OCI-LY3 (cell line): ENCODE measurements around the gene DENND1A.

Experiments
- H2AFZ ChIP-seq: fragments of 200-600, 300-600 bp; shearing (Covaris generic); 2 replicates; pipeline ENCODE4 v1.6.0; 2014; ENCODE audit warnings: antibody characterized with exemption, low read depth, low read length
- H3K27ac ChIP-seq: fragments of 200-600, 300-600 bp; sonication (generic); 2 replicates; pipeline ENCODE4 v1.5.1; 2014; ENCODE audit warnings: mild to moderate bottlenecking, low read length, moderate library complexity, mixed read lengths
- H3K27me3 ChIP-seq: fragments of 200-600, 300-600 bp; sonication (generic); 2 replicates; pipeline ENCODE4 v1.6.1; 2014; ENCODE audit warnings: low read depth, low read length, mixed read lengths
- H3K36me3 ChIP-seq: fragments of 200-600, 300-600 bp; sonication (generic); replicated peaks from 2 replicates; pipeline ENCODE3; 2014; ENCODE audit warnings: low read depth, low read length, mixed read lengths
- H3K4me1 ChIP-seq: fragments of 300-600, 200-600 bp; sonication (generic); 2 replicates; pipeline ENCODE4 v1.6.1; 2014; ENCODE audit warnings: low read length, mixed read lengths
- H3K4me2 ChIP-seq: fragments of 200-600, 300-600 bp; sonication (generic); 2 replicates; pipeline ENCODE4 v1.6.1; 2014; ENCODE audit warnings: low read length, mixed read lengths
- H3K4me3 ChIP-seq: fragments of 300-600, 200-600 bp; sonication (generic); 2 replicates; pipeline ENCODE4 v1.5.1; 2014; ENCODE audit warnings: antibody characterized with exemption, mild to moderate bottlenecking, low read length, moderate library complexity
- H3K79me2 ChIP-seq: fragments of 300-600, 200-600 bp; shearing (Covaris generic); 2 replicates; pipeline ENCODE4 v1.6.1; 2014; ENCODE audit warnings: mild to moderate bottlenecking, low read length, mixed read lengths
- H3K9ac ChIP-seq: fragments of 300-600, 200-600 bp; shearing (Covaris generic); 2 replicates; pipeline ENCODE4 v1.6.0; 2014; ENCODE audit warnings: mild to moderate bottlenecking, low read length, moderate library complexity
- H3K9me3 ChIP-seq: fragments of 200-600, 300-600 bp; shearing (Covaris generic); 2 replicates; pipeline ENCODE4 v1.6.1; 2014; ENCODE audit warnings: low read length, mixed read lengths; ENCODE audit not compliant: insufficient read depth
- H4K20me1 ChIP-seq: fragments of 200-600, 300-600 bp; sonication (generic); 2 replicates; pipeline ENCODE4 v1.6.1; 2016; ENCODE audit warnings: low read length, mixed read lengths; ENCODE audit not compliant: insufficient read depth
- CTCF ChIP-seq: fragments of 200-600, 300-600 bp; sonication (generic); IDR thresholded peaks from 2 replicates; pipeline ENCODE4 v1.5.1; 2014; ENCODE audit warnings: antibody characterized with exemption, low read length, low read depth
- EZH2phosphoT487 ChIP-seq: fragments of 200-600 bp; shearing (Covaris generic); IDR thresholded peaks from 2 replicates; pipeline ENCODE4 v1.6.1; 2018; ENCODE audit warnings: antibody characterized with exemption, mixed run types, low read depth

DENND1A gene

GRCh38 chr9:123406016-123406415 is 523.9 kb downstream of the DENND1A start:
- Histone ChIP-seq H4K20me1 (no peaks in the 10 kb centered on the region), H3K27ac (no peak overlapping the region), H3K4me2 (no peak overlapping the region), H3K9ac (no peak overlapping the region), H3K9me3 (no peaks in the 10 kb centered on the region), H3K79me2 (no peaks in the 10 kb centered on the region), H2AFZ (no peak overlapping the region), H3K27me3 (no peaks in the 10 kb centered on the region), H3K4me1 (no peaks in the 10 kb centered on the region), H3K4me3 (no peak overlapping the region), H3K36me3 (peaks cover 10% of the 10 kb centered on the region)
- no peak for TF ChIP-seq CTCF
- no peak for TF ChIP-seq EZH2phosphoT487

GRCh38 chr9:123402981-123403509 is 526.9 kb downstream of the DENND1A start:
- TF ChIP-seq EZH2phosphoT487 = no peak
- Histone ChIP-seq H3K27me3 (no peaks in the 10 kb centered on the region), H3K79me2 (no peaks in the 10 kb centered on the region)

GRCh38 chr9:123401879-123402513 is 527.9 kb downstream of the DENND1A start:
- no peaks in the 10 kb centered on the region for H4K20me1 ChIP-seq
- H3K9ac ChIP-seq = no peak overlapping the region
- no peaks in the 10 kb centered on the region for H3K79me2 ChIP-seq
- H3K9me3 ChIP-seq = no peaks in the 10 kb centered on the region
- peaks cover 15% of the 10 kb centered on the region for H3K36me3 ChIP-seq
- no peak overlapping the region for H3K4me3 ChIP-seq
- no peak overlapping the region for H3K27ac ChIP-seq
- no peak overlapping the region for H3K4me2 ChIP-seq
- TF ChIP-seq EZH2phosphoT487 = no peak
- TF ChIP-seq CTCF = peak; percentile 52
- no peak overlapping the region for H2AFZ ChIP-seq
- no peaks in the 10 kb centered on the region for H3K27me3 ChIP-seq
- no peaks in the 10 kb centered on the region for H3K4me1 ChIP-seq

More at GRCh38 chr9:123402981-123403509, 526.9 kb downstream of the DENND1A start:
- Histone ChIP-seq H3K36me3 (peaks cover 15% of the 10 kb centered on the region), H4K20me1 (no peaks in the 10 kb centered on the region), H3K4me3 (no peak overlapping the region), H3K9me3 (no peaks in the 10 kb centered on the region), H3K4me1 (no peaks in the 10 kb centered on the region), H3K9ac (no peak overlapping the region), H2AFZ (no peak overlapping the region), H3K4me2 (no peak overlapping the region), H3K27ac (no peak overlapping the region)

- H3K4me2 ChIP-seq = no peak overlapping the region
- peaks cover 12% of the 10 kb centered on the region for H3K36me3 ChIP-seq
- H3K9ac ChIP-seq = no peak overlapping the region
- no peaks in the 10 kb centered on the region for H4K20me1 ChIP-seq
- no peaks in the 10 kb centered on the region for H3K79me2 ChIP-seq
- H3K27me3 ChIP-seq = no peaks in the 10 kb centered on the region
- H3K9me3 ChIP-seq = no peaks in the 10 kb centered on the region
- H2AFZ ChIP-seq = no peak overlapping the region
- no peak overlapping the region for H3K4me3 ChIP-seq
- no peaks in the 10 kb centered on the region for H3K4me1 ChIP-seq
- TF ChIP-seq EZH2phosphoT487 (no peak), CTCF (no peak)
- H3K27ac ChIP-seq = no peak overlapping the region
Measured at GRCh38 chr9:123400926-123401503, 528.9 kb downstream of the DENND1A start.
